Activated CD4-positive, alpha-beta T cell treated with anti-CD3 and anti-CD28 coated beads, Interleukin-2, Interleukin-4, amounts not matched to agents 100 ng/mL and 50 ng/mL, durations not matched to agents 16 hours and 8 hours (primary cell): ENCODE data around the gene TNFRSF12A.

Experiments
- DNase-seq: peaks from one replicate; pipeline ENCODE4 v3.0.0-alpha.2; 2020; ENCODE audit warnings: low spot score

TNFRSF12A gene

GRCh38 chr16:3012828-3013420 lies 7.2 kb upstream of the TNFRSF12A start, which contains the start of gene CLDN9:
Gene CLDN9, plus strand, starts transcription at chr16:3012923. Its CDS starts 440 bp downstream, at chr16:3013363.
- DNase-seq: no peak

- no peak for DNase-seq
Observed at GRCh38 chr16:3013491-3013951, 6.6 kb upstream of the TNFRSF12A start.

- no peak for DNase-seq
Observed at GRCh38 chr16:3013998-3014690, 6.0 kb upstream of the TNFRSF12A start.

- no peak for DNase-seq
Observed at GRCh38 chr16:3014971-3015370, 5.2 kb upstream of the TNFRSF12A start.

GRCh38 chr16:3015865-3016521 lies 4.2 kb upstream of the TNFRSF12A start:
- no peak for DNase-seq

- no peak for DNase-seq
Observed at GRCh38 chr16:3017344-3017743, 2.8 kb upstream of the TNFRSF12A start.

- no peak for DNase-seq
Observed at GRCh38 chr16:3017794-3018506, 2.2 kb upstream of the TNFRSF12A start, which contains the start of gene CLDN6. Gene CLDN6, minus strand, starts transcription at chr16:3018183. Its CDS starts 2,162 bp downstream, at chr16:3016021.

- no peak for DNase-seq
Observed at GRCh38 chr16:3019594-3020246, 448 bp upstream of the TNFRSF12A start.

GRCh38 chr16:3020604-3021448 lies 658 bp downstream of the TNFRSF12A start:
- DNase-seq: peak; percentile 22

- DNase-seq: peak; percentile 67
Observed at GRCh38 chr16:3021449-3022207, 1.5 kb downstream of the TNFRSF12A start.

- DNase-seq: peak; percentile 83
Observed at GRCh38 chr16:3022208-3022683, 2.1 kb downstream of the TNFRSF12A start.

- DNase-seq: no peak
Observed at GRCh38 chr16:3022684-3023414, 2.7 kb downstream of the TNFRSF12A start.

- no peak for DNase-seq
Observed at GRCh38 chr16:3023415-3023668, 3.2 kb downstream of the TNFRSF12A start.

GRCh38 chr16:3023669-3024478 lies 3.7 kb downstream of the TNFRSF12A start, which contains the start of the genes HCFC1R1 and THOC6:
Gene HCFC1R1, minus strand, starts transcription at chr16:3023942. Its CDS starts 1 bp downstream, at chr16:3023941.
Gene THOC6, plus strand, starts transcription at chr16:3024035. Its CDS starts 292 bp downstream, at chr16:3024327.
- peak; percentile 98 for DNase-seq

GRCh38 chr16:3025032-3026002 lies 5.1 kb downstream of the TNFRSF12A start:
- DNase-seq: no peak

- DNase-seq: no peak
Observed at GRCh38 chr16:3026003-3026378, 5.8 kb downstream of the TNFRSF12A start.
